Measurements from ENCODE around the gene FRRS1. TPM values are rescaled to one million over a fixed set of nuclear protein-coding genes. Genes with fewer than 3 reads are reported as not detected.

FRRS1 gene
- total RNA-seq, 2 experiments from 2014 or later: 2.8 to 3.0 TPM

GRCh38 chr1:99738858-99739465 lies 27.5 kb downstream of the FRRS1 start:
- CTCF ChIA-PET: interaction anchor here (0.5 kb wide), 1 partner anchor 531 kb away, joined by 3 read pairs; no protein-coding TSS in a partner anchor

GRCh38 chr1:99737016-99737415 lies 29.4 kb downstream of the FRRS1 start:
- ChIA-PET POLR2A (no interaction called here), CTCF (no interaction called here)

More at GRCh38 chr1:99738858-99739465, 27.5 kb downstream of the FRRS1 start:
- POLR2A ChIA-PET: no interaction called here

- ChIA-PET POLR2A (no interaction called here), CTCF (no interaction called here)
These were observed 30.6 kb downstream of the FRRS1 start for GRCh38 chr1:99735852-99736251.

- POLR2A ChIA-PET: no interaction called here
These were observed 35.1 kb downstream of the FRRS1 start for GRCh38 chr1:99731384-99731783.

GRCh38 chr1:99728494-99729235 lies 37.8 kb downstream of the FRRS1 start:
- POLR2A ChIA-PET: no interaction called here
- CTCF ChIA-PET: no interaction called here

More at GRCh38 chr1:99731384-99731783, 35.1 kb downstream of the FRRS1 start:
- CTCF ChIA-PET: no interaction called here

GRCh38 chr1:99727575-99728185 lies 38.8 kb downstream of the FRRS1 start:
- POLR2A ChIA-PET: no interaction called here
- CTCF ChIA-PET: no interaction called here

GRCh38 chr1:99726818-99727217 lies 39.6 kb downstream of the FRRS1 start:
- ChIA-PET POLR2A (no interaction called here), CTCF (no interaction called here)

- POLR2A ChIA-PET: no interaction called here
- CTCF ChIA-PET: no interaction called here
These were observed 40.0 kb downstream of the FRRS1 start for GRCh38 chr1:99726407-99726806.

- CTCF ChIA-PET: no interaction called here
These were observed 40.4 kb downstream of the FRRS1 start for GRCh38 chr1:99725996-99726395.

GRCh38 chr1:99723251-99723650 lies 43.2 kb downstream of the FRRS1 start:
- POLR2A ChIA-PET: no interaction called here
- CTCF ChIA-PET: no interaction called here

More at GRCh38 chr1:99725996-99726395, 40.4 kb downstream of the FRRS1 start:
- POLR2A ChIA-PET: no interaction called here

GRCh38 chr1:99717005-99717404 lies 49.4 kb downstream of the FRRS1 start:
- ChIA-PET CTCF (interaction anchor here (0.5 kb wide), 1 partner anchor 1774 kb away, joined by 4 read pairs; no protein-coding TSS in a partner anchor), POLR2A (no interaction called here)

- POLR2A ChIA-PET: no interaction called here
- CTCF ChIA-PET: interaction anchor here (1.3 kb wide), 1 partner anchor 532 kb away, joined by 3 read pairs; no protein-coding TSS in a partner anchor
These were observed 53.4 kb downstream of the FRRS1 start for GRCh38 chr1:99713006-99713405.

- POLR2A ChIA-PET: no interaction called here
- CTCF ChIA-PET: no interaction called here
These were observed 55.4 kb downstream of the FRRS1 start for GRCh38 chr1:99710994-99711393.

- CTCF ChIA-PET: interaction anchor here (1.5 kb wide), 1 partner anchor 22 kb away, joined by 6 read pairs; no protein-coding TSS in a partner anchor
- POLR2A ChIA-PET: no interaction called here
These were observed 58.8 kb downstream of the FRRS1 start for GRCh38 chr1:99707535-99708142.

- ChIA-PET POLR2A (no interaction called here), CTCF (no interaction called here)
These were observed 61.0 kb downstream of the FRRS1 start for GRCh38 chr1:99705385-99705784.

GRCh38 chr1:99704356-99704816 lies 62.0 kb downstream of the FRRS1 start:
- ChIA-PET CTCF (no interaction called here), POLR2A (no interaction called here)

GRCh38 chr1:99702221-99702620 lies 64.2 kb downstream of the FRRS1 start:
- POLR2A ChIA-PET: no interaction called here
- CTCF ChIA-PET: no interaction called here

- ChIA-PET POLR2A (no interaction called here), CTCF (no interaction called here)
These were observed 66.4 kb downstream of the FRRS1 start for GRCh38 chr1:99700020-99700419.

GRCh38 chr1:99697580-99697979 lies 68.9 kb downstream of the FRRS1 start:
- POLR2A ChIA-PET: no interaction called here
- CTCF ChIA-PET: no interaction called here

- CTCF ChIA-PET: no interaction called here
- POLR2A ChIA-PET: no interaction called here
These were observed 69.8 kb downstream of the FRRS1 start for GRCh38 chr1:99696616-99697015.

- CTCF ChIA-PET: no interaction called here
- POLR2A ChIA-PET: no interaction called here
These were observed 75.3 kb downstream of the FRRS1 start for GRCh38 chr1:99691175-99691574.
